CD14-positive monocyte (primary cell): ENCODE measurements around the gene SLC25A21. TPM values are rescaled to one million over a fixed set of nuclear protein-coding genes. Genes with fewer than 3 reads are reported as not detected.

Experiments
- DNase-seq, 3 donors: peaks; one replicate each; pipeline ENCODE4 v3.0.0-alpha.2; 2011 to 2022
- H2AFZ ChIP-seq: 2 replicates; pipeline ENCODE4 v1.6.0; 2012; ENCODE audit warnings: mild to moderate bottlenecking, low read depth, low read length, inconsistent platforms; ENCODE audit not compliant: insufficient read depth, poor library complexity, severe bottlenecking
- H3K27ac ChIP-seq, 2 donors: 1 replicate in 1 of 2; 2 replicates in 1 of 2; pipeline ENCODE4 v1.5.1; 2012 to 2013; ENCODE audit warnings: low read length in 2 of 2, control low read depth in 1 of 2, inconsistent platforms in 1 of 2, low read depth in 1 of 2, mild to moderate bottlenecking in 1 of 2
- H3K27me3 ChIP-seq, 2 donors: one replicate each; pipeline versions ENCODE4 v1.6.0 to v1.6.1; 2011 to 2013; ENCODE audit warnings: low read length in 2 of 2; ENCODE audit not compliant: control insufficient read depth in 2 of 2, insufficient read depth in 2 of 2
- H3K36me3 ChIP-seq, 2 donors: replicated peaks in 1 of 2; 1 replicate in 1 of 2; 2 replicates in 1 of 2; pipeline versions ENCODE4 v1.5.1 to v1.6.1; 2012 to 2013; ENCODE audit warnings: low read length in 2 of 2, control low read depth in 1 of 2, inconsistent platforms in 1 of 2, mild to moderate bottlenecking in 1 of 2; ENCODE audit not compliant: insufficient read depth in 2 of 2, control insufficient read depth in 1 of 2
- H3K4me1 ChIP-seq, 2 donors: 1 replicate in 1 of 2; 2 replicates in 1 of 2; pipeline versions ENCODE4 v1.5.1 to v1.6.1; 2012 to 2013; ENCODE audit warnings: low read length in 2 of 2, control low read depth in 1 of 2, inconsistent platforms in 1 of 2, mild to moderate bottlenecking in 1 of 2, moderate library complexity in 1 of 2; ENCODE audit not compliant: insufficient read depth in 2 of 2, control insufficient read depth in 1 of 2
- H3K4me2 ChIP-seq: replicated peaks from 2 replicates; pipeline ENCODE3; 2012; ENCODE audit warnings: low read length, moderate library complexity, mild to moderate bottlenecking; ENCODE audit not compliant: poor library complexity, severe bottlenecking; ENCODE audit errors: extremely low read depth
- H3K4me3 ChIP-seq, 3 experiments: fragments of 200-600 bp in 1 of 3; sonication (generic) in 1 of 3; replicated peaks in 1 of 3; 1 replicate in 2 of 3; 2 replicates in 1 of 3; pipeline ENCODE4 v1.5.1; 2011 to 2013; ENCODE audit warnings: low read length in 3 of 3, mild to moderate bottlenecking in 3 of 3, control low read depth in 2 of 3, low read depth in 2 of 3, inconsistent platforms in 1 of 3, moderate library complexity in 1 of 3
- H3K79me2 ChIP-seq: 2 replicates; pipeline ENCODE4 v1.6.0; 2012; ENCODE audit warnings: mild to moderate bottlenecking, control low read depth, inconsistent platforms, low read length, moderate library complexity; ENCODE audit not compliant: insufficient read depth
- H3K9ac ChIP-seq: 2 replicates; pipeline ENCODE4 v1.6.0; 2017; ENCODE audit warnings: low read length, mild to moderate bottlenecking; ENCODE audit not compliant: insufficient read depth, poor library complexity, severe bottlenecking
- H3K9me3 ChIP-seq, 2 donors: replicated peaks in 1 of 2; 1 replicate in 1 of 2; 2 replicates in 1 of 2; pipeline versions ENCODE4 v1.5.1 to v1.6.1; 2012 to 2013; ENCODE audit warnings: low read length in 2 of 2, control low read depth in 1 of 2; ENCODE audit not compliant: control insufficient read depth in 1 of 2, insufficient read depth in 1 of 2
- H4K20me1 ChIP-seq: 2 replicates; pipeline ENCODE4 v1.6.0; 2012; ENCODE audit warnings: mild to moderate bottlenecking, low read length, control low read depth, moderate library complexity; ENCODE audit not compliant: insufficient read depth
- H3K27ac Mint-ChIP-seq, 7 donors: one replicate each; pipeline ENCODE4 v1.8.0; 2020; ENCODE audit warnings: mild to moderate bottlenecking in 7 of 7, mixed read lengths in 7 of 7, moderate library complexity in 6 of 7, inconsistent platforms in 2 of 7
- H3K27me3 Mint-ChIP-seq, 3 donors: one replicate each; pipeline ENCODE4 v1.8.0; 2021 to 2022; ENCODE audit warnings: low read depth in 3 of 3, mild to moderate bottlenecking in 3 of 3, mixed read lengths in 3 of 3, moderate library complexity in 3 of 3, inconsistent platforms in 1 of 3
- H3K36me3 Mint-ChIP-seq, 2 donors: one replicate each; pipeline ENCODE4 v1.8.0; 2020; ENCODE audit warnings: mixed read lengths in 2 of 2, inconsistent platforms in 1 of 2, mild to moderate bottlenecking in 1 of 2
- H3K4me1 Mint-ChIP-seq: one replicate; pipeline ENCODE4 v1.8.0; 2020; ENCODE audit warnings: mild to moderate bottlenecking, mixed read lengths
- H3K4me3 Mint-ChIP-seq, 2 donors: one replicate each; pipeline ENCODE4 v1.8.0; 2020; ENCODE audit warnings: mild to moderate bottlenecking in 2 of 2, mixed read lengths in 2 of 2, moderate library complexity in 1 of 2
- H3K9me3 Mint-ChIP-seq, 7 donors: one replicate each; pipeline ENCODE4 v1.8.0; 2020 to 2022; ENCODE audit warnings: mixed read lengths in 7 of 7, mild to moderate bottlenecking in 6 of 7, moderate library complexity in 6 of 7, inconsistent platforms in 2 of 7
- CTCF ChIP-seq: fragments of 200-600 bp; IDR thresholded peaks from one replicate; pipeline ENCODE4 v1.8.0; 2022; ENCODE audit warnings: antibody characterized with exemption, mild to moderate bottlenecking
- WGBS: methylation state at CpG from one replicate; pipeline ENCODE4 v1.1.5; 2013; ENCODE audit warnings: missing lambda C conversion rate; ENCODE audit not compliant: insufficient coverage; 5-methylcytosine and 5-hydroxymethylcytosine counted together
- intact Hi-C, 2 donors: fragments of 100-400 bp; cut with micrococcal nuclease; formaldehyde crosslinking; loops; one replicate each; pipeline versions ENCODE4 v1.15.0 to v1.15.1; 2023
- polyA plus RNA-seq, 3 donors: library from polyadenylated mRNA; depleted of rRNA in 1 of 3; unstranded in 2 of 3; stranded (reverse) in 1 of 3; fragments of 300-500 nt in 2 of 3; fragments of >200 nt in 1 of 3; fragmentation: Illumina TruSeq in 2 of 3; gene quantifications; 1 replicate in 2 of 3; 2 replicates in 1 of 3; pipeline ENCODE4 v1.2.3, GENCODE V29; 2012 to 2021

SLC25A21 gene
- polyA plus RNA-seq, 3 donors, result not detected

DNA sequence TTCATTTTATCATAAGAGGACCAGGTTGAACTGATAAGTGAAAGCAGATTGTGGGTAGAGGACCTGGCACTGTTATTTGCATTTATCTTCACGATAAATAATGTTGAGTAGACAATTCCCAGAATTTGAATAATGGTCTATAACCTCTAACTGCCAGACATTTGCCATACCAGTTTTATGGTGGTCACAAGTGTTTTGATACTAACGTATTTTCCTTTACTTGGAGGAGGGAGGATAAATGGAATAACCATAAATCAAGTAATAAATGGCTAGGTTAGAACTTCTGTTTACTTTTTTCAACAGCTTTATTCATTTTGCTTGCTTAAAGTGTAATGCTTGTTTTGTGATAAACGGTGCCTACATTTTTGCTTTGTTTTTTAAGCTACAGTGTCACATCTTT lies 501.3 kb downstream of the SLC25A21 start:
- H3K79me2 ChIP-seq, result no peaks in the 10 kb centered on the region
- peaks cover 35 to 64% of the 10 kb centered on the region in 2 donors for H3K27me3 ChIP-seq
- H3K36me3 ChIP-seq, result no peaks in the 10 kb centered on the region
- peaks cover 4 to 23% (median 18%) of the 10 kb centered on the region in 7 donors for H3K9me3 Mint-ChIP-seq
- no CpG with 5 or more reads among the region's 3 CpGs for WGBS
- TF ChIP-seq CTCF, result no peak
- no peak overlapping the region for H3K4me3 ChIP-seq
- no peaks in the 10 kb centered on the region for H4K20me1 ChIP-seq
- DNase-seq, result no peak
- peaks cover 5 to 7% of the 10 kb centered on the region in 2 donors for H3K4me1 ChIP-seq
- H3K9ac ChIP-seq, result no peak overlapping the region
- H3K4me3 Mint-ChIP-seq, result no peak overlapping the region
- intact Hi-C loops, result no loop called here
- H3K27me3 Mint-ChIP-seq, result peaks cover 21 to 38% (median 31%) of the 10 kb centered on the region in 3 donors
- H3K4me1 Mint-ChIP-seq, result peaks cover 8% of the 10 kb centered on the region
- no peak overlapping the region for H2AFZ ChIP-seq
- H3K9me3 ChIP-seq, result peaks cover 10 to 20% of the 10 kb centered on the region in 2 donors
- H3K27ac ChIP-seq, result no peak overlapping the region
- no peak overlapping the region for H3K4me2 ChIP-seq
- H3K27ac Mint-ChIP-seq, result no peak overlapping the region
- H3K36me3 Mint-ChIP-seq, result peaks cover 2 to 3% of the 10 kb centered on the region in 2 donors

DNA sequence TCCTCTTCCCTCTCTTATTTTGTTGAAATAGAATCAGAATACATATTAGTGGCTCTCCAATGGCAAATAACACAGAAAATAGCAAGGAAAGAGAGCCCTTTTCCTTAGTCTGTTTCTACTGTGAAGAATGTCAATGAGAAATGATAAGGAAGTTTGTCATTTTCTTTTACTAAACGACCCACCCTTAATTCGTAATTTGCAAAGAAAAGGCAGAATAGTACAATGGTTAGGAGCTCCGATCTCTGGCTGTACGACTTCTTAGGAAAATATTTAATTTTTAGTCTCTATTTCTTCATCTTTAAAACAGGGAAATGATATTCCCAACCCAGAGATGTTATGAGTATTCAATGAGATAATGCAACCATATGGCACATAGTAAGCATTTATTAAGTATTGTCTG lies 504.7 kb downstream of the SLC25A21 start:
- intact Hi-C loops, result no loop called here
- no peaks in the 10 kb centered on the region for H4K20me1 ChIP-seq
- no peaks in the 10 kb centered on the region for H3K36me3 ChIP-seq
- H3K27me3 ChIP-seq, result peaks cover 65 to 90% of the 10 kb centered on the region in 2 donors
- no peak overlapping the region for H3K9ac ChIP-seq
- Mint-ChIP-seq H3K27ac (no peak overlapping the region), H3K27me3 (peaks cover 53 to 62% (median 60%) of the 10 kb centered on the region in 3 donors), H3K9me3 (peaks cover 12 to 52% (median 41%) of the 10 kb centered on the region in 7 donors), H3K4me3 (peak overlapping the region in 1 of 2 donors; percentile 82), H3K4me1 (peaks cover 11% of the 10 kb centered on the region), H3K36me3 (peaks cover 6 to 12% of the 10 kb centered on the region in 2 donors)
- H3K4me3 ChIP-seq, result peak overlapping the region in 1 of 3 experiments; percentile 29
- no peak for DNase-seq
- TF ChIP-seq CTCF, result no peak
- no CpG with 5 or more reads among the region's 4 CpGs for whole genome bisulfite sequencing
- no peaks in the 10 kb centered on the region for H3K79me2 ChIP-seq
- peaks cover 5 to 7% of the 10 kb centered on the region in 2 donors for H3K4me1 ChIP-seq
- H3K4me2 ChIP-seq, result peak overlapping the region; percentile 11
- no peak overlapping the region for H3K27ac ChIP-seq
- H2AFZ ChIP-seq, result no peak overlapping the region
- H3K9me3 ChIP-seq, result peaks cover 22 to 53% of the 10 kb centered on the region in 2 donors
